Measurements from ENCODE around the gene CYP19A1.

Gene CYP19A1

GRCh38 chr15:51323749-51324148, 14.6 kb downstream of the CYP19A1 start:
- DNase-seq (ENCODE audit: low read depth) = no peak

GRCh38 chr15:51322621-51323296, 15.6 kb downstream of the CYP19A1 start:
- DNase-seq (ENCODE audit: low read depth) = no peak

GRCh38 chr15:51321316-51321715, 17.1 kb downstream of the CYP19A1 start:
- no peak for DNase-seq (ENCODE audit: low read depth)

GRCh38 chr15:51320843-51321242, 17.6 kb downstream of the CYP19A1 start:
- no peak for DNase-seq (ENCODE audit: low read depth)

- no peak for DNase-seq (ENCODE audit: low read depth)
These were observed 18.9 kb downstream of the CYP19A1 start for GRCh38 chr15:51319539-51319938.

GRCh38 chr15:51318382-51319150, 19.8 kb downstream of the CYP19A1 start:
- DNase-seq (ENCODE audit: low read depth) = no peak

GRCh38 chr15:51316636-51317035, 21.8 kb downstream of the CYP19A1 start:
- DNase-seq (ENCODE audit: low read depth) = no peak

GRCh38 chr15:51315726-51316125, 22.7 kb downstream of the CYP19A1 start:
- no peak for DNase-seq (ENCODE audit: low read depth)

GRCh38 chr15:51314391-51315337, 23.7 kb downstream of the CYP19A1 start:
- DNase-seq (ENCODE audit: low read depth) = no peak

- no peak for DNase-seq (ENCODE audit: low read depth)
These were observed 24.6 kb downstream of the CYP19A1 start for GRCh38 chr15:51313644-51314280.

GRCh38 chr15:51313074-51313393, 25.4 kb downstream of the CYP19A1 start:
- no peak for DNase-seq (ENCODE audit: low read depth)

GRCh38 chr15:51312166-51313073, 26.0 kb downstream of the CYP19A1 start:
- DNase-seq (ENCODE audit: low read depth) = no peak

GRCh38 chr15:51311510-51311909, 26.9 kb downstream of the CYP19A1 start:
- DNase-seq (ENCODE audit: low read depth) = no peak

GRCh38 chr15:51310064-51310463, 28.3 kb downstream of the CYP19A1 start:
- DNase-seq (ENCODE audit: low read depth) = no peak

GRCh38 chr15:51307811-51308210, 30.6 kb downstream of the CYP19A1 start:
- no peak for DNase-seq (ENCODE audit: low read depth)

GRCh38 chr15:51307325-51307724, 31.1 kb downstream of the CYP19A1 start:
- DNase-seq (ENCODE audit: low read depth) = no peak

GRCh38 chr15:51303462-51303980, 34.9 kb downstream of the CYP19A1 start:
- no peak for DNase-seq (ENCODE audit: low read depth)

GRCh38 chr15:51302480-51302879, 35.9 kb downstream of the CYP19A1 start:
- no peak for DNase-seq (ENCODE audit: low read depth)

- DNase-seq (ENCODE audit: low read depth) = no peak
These were observed 39.0 kb downstream of the CYP19A1 start for GRCh38 chr15:51299187-51300015.

GRCh38 chr15:51298620-51299019, 39.8 kb downstream of the CYP19A1 start:
- no peak for DNase-seq (ENCODE audit: low read depth)

All from stimulated activated CD8-positive, alpha-beta memory T cell treated with anti-CD3 and anti-CD28 coated beads, Interleukin-15, amount 100 ng/mL, for 1 hour (primary cell).